CD14-positive monocyte (primary cell): Measurements from ENCODE around the gene HSD17B8. TPM values are rescaled to one million over a fixed set of nuclear protein-coding genes. Genes with fewer than 3 reads are reported as not detected.

Experiments used
- DNase-seq, 3 donors: peaks; one replicate each; pipeline ENCODE4 v3.0.0-alpha.2; 2011 to 2022
- H2AFZ ChIP-seq: 2 replicates; pipeline ENCODE4 v1.6.0; 2012; ENCODE audit warnings: mild to moderate bottlenecking, low read depth, low read length, inconsistent platforms; ENCODE audit not compliant: insufficient read depth, poor library complexity, severe bottlenecking
- H3K27ac ChIP-seq, 2 donors: 1 replicate in 1 of 2; 2 replicates in 1 of 2; pipeline ENCODE4 v1.5.1; 2012 to 2013; ENCODE audit warnings: low read length in 2 of 2, control low read depth in 1 of 2, inconsistent platforms in 1 of 2, low read depth in 1 of 2, mild to moderate bottlenecking in 1 of 2
- H3K27me3 ChIP-seq, 2 donors: one replicate each; pipeline versions ENCODE4 v1.6.0 to v1.6.1; 2011 to 2013; ENCODE audit warnings: low read length in 2 of 2; ENCODE audit not compliant: control insufficient read depth in 2 of 2, insufficient read depth in 2 of 2
- H3K36me3 ChIP-seq, 2 donors: replicated peaks in 1 of 2; 1 replicate in 1 of 2; 2 replicates in 1 of 2; pipeline versions ENCODE4 v1.5.1 to v1.6.1; 2012 to 2013; ENCODE audit warnings: low read length in 2 of 2, control low read depth in 1 of 2, inconsistent platforms in 1 of 2, mild to moderate bottlenecking in 1 of 2; ENCODE audit not compliant: insufficient read depth in 2 of 2, control insufficient read depth in 1 of 2
- H3K4me1 ChIP-seq, 2 donors: 1 replicate in 1 of 2; 2 replicates in 1 of 2; pipeline versions ENCODE4 v1.5.1 to v1.6.1; 2012 to 2013; ENCODE audit warnings: low read length in 2 of 2, control low read depth in 1 of 2, inconsistent platforms in 1 of 2, mild to moderate bottlenecking in 1 of 2, moderate library complexity in 1 of 2; ENCODE audit not compliant: insufficient read depth in 2 of 2, control insufficient read depth in 1 of 2
- H3K4me2 ChIP-seq: replicated peaks from 2 replicates; pipeline ENCODE3; 2012; ENCODE audit warnings: low read length, moderate library complexity, mild to moderate bottlenecking; ENCODE audit not compliant: poor library complexity, severe bottlenecking; ENCODE audit errors: extremely low read depth
- H3K4me3 ChIP-seq, 3 experiments: fragments of 200-600 bp in 1 of 3; sonication (generic) in 1 of 3; replicated peaks in 1 of 3; 1 replicate in 2 of 3; 2 replicates in 1 of 3; pipeline ENCODE4 v1.5.1; 2011 to 2013; ENCODE audit warnings: low read length in 3 of 3, mild to moderate bottlenecking in 3 of 3, control low read depth in 2 of 3, low read depth in 2 of 3, inconsistent platforms in 1 of 3, moderate library complexity in 1 of 3
- H3K79me2 ChIP-seq: 2 replicates; pipeline ENCODE4 v1.6.0; 2012; ENCODE audit warnings: mild to moderate bottlenecking, control low read depth, inconsistent platforms, low read length, moderate library complexity; ENCODE audit not compliant: insufficient read depth
- H3K9ac ChIP-seq: 2 replicates; pipeline ENCODE4 v1.6.0; 2017; ENCODE audit warnings: low read length, mild to moderate bottlenecking; ENCODE audit not compliant: insufficient read depth, poor library complexity, severe bottlenecking
- H3K9me3 ChIP-seq, 2 donors: replicated peaks in 1 of 2; 1 replicate in 1 of 2; 2 replicates in 1 of 2; pipeline versions ENCODE4 v1.5.1 to v1.6.1; 2012 to 2013; ENCODE audit warnings: low read length in 2 of 2, control low read depth in 1 of 2; ENCODE audit not compliant: control insufficient read depth in 1 of 2, insufficient read depth in 1 of 2
- H4K20me1 ChIP-seq: 2 replicates; pipeline ENCODE4 v1.6.0; 2012; ENCODE audit warnings: mild to moderate bottlenecking, low read length, control low read depth, moderate library complexity; ENCODE audit not compliant: insufficient read depth
- H3K27ac Mint-ChIP-seq, 7 donors: one replicate each; pipeline ENCODE4 v1.8.0; 2020; ENCODE audit warnings: mild to moderate bottlenecking in 7 of 7, mixed read lengths in 7 of 7, moderate library complexity in 6 of 7, inconsistent platforms in 2 of 7
- H3K27me3 Mint-ChIP-seq, 3 donors: one replicate each; pipeline ENCODE4 v1.8.0; 2021 to 2022; ENCODE audit warnings: low read depth in 3 of 3, mild to moderate bottlenecking in 3 of 3, mixed read lengths in 3 of 3, moderate library complexity in 3 of 3, inconsistent platforms in 1 of 3
- H3K36me3 Mint-ChIP-seq, 2 donors: one replicate each; pipeline ENCODE4 v1.8.0; 2020; ENCODE audit warnings: mixed read lengths in 2 of 2, inconsistent platforms in 1 of 2, mild to moderate bottlenecking in 1 of 2
- H3K4me1 Mint-ChIP-seq: one replicate; pipeline ENCODE4 v1.8.0; 2020; ENCODE audit warnings: mild to moderate bottlenecking, mixed read lengths
- H3K4me3 Mint-ChIP-seq, 2 donors: one replicate each; pipeline ENCODE4 v1.8.0; 2020; ENCODE audit warnings: mild to moderate bottlenecking in 2 of 2, mixed read lengths in 2 of 2, moderate library complexity in 1 of 2
- H3K9me3 Mint-ChIP-seq, 7 donors: one replicate each; pipeline ENCODE4 v1.8.0; 2020 to 2022; ENCODE audit warnings: mixed read lengths in 7 of 7, mild to moderate bottlenecking in 6 of 7, moderate library complexity in 6 of 7, inconsistent platforms in 2 of 7
- CTCF ChIP-seq: fragments of 200-600 bp; IDR thresholded peaks from one replicate; pipeline ENCODE4 v1.8.0; 2022; ENCODE audit warnings: antibody characterized with exemption, mild to moderate bottlenecking
- WGBS: methylation state at CpG from one replicate; pipeline ENCODE4 v1.1.5; 2013; ENCODE audit warnings: missing lambda C conversion rate; ENCODE audit not compliant: insufficient coverage; 5-methylcytosine and 5-hydroxymethylcytosine counted together
- intact Hi-C, 2 donors: fragments of 100-400 bp; cut with micrococcal nuclease; formaldehyde crosslinking; loops; one replicate each; pipeline versions ENCODE4 v1.15.0 to v1.15.1; 2023
- polyA plus RNA-seq, 3 donors: library from polyadenylated mRNA; depleted of rRNA in 1 of 3; unstranded in 2 of 3; stranded (reverse) in 1 of 3; fragments of 300-500 nt in 2 of 3; fragments of >200 nt in 1 of 3; fragmentation: Illumina TruSeq in 2 of 3; gene quantifications; 1 replicate in 2 of 3; 2 replicates in 1 of 3; pipeline ENCODE4 v1.2.3, GENCODE V29; 2012 to 2021

HSD17B8 gene
- polyA plus RNA-seq, 3 donors, result 3.8 to 10.6 (median 4.7) TPM

GRCh38 chr6:33173535-33174180 lies 30.8 kb upstream of the HSD17B8 start:
- Mint-ChIP-seq H3K27ac (no peak overlapping the region), H3K4me1 (no peaks in the 10 kb centered on the region), H3K4me3 (no peak overlapping the region), H3K36me3 (no peaks in the 10 kb centered on the region), H3K9me3 (peaks cover 0 to 4% (median 0%) of the 10 kb centered on the region in 7 donors), H3K27me3 (peaks cover 10 to 17% (median 17%) of the 10 kb centered on the region in 3 donors)
- Histone ChIP-seq H3K9me3 (no peaks in the 10 kb centered on the region), H2AFZ (no peak overlapping the region), H3K27ac (no peak overlapping the region), H3K36me3 (no peaks in the 10 kb centered on the region), H3K27me3 (no peaks in the 10 kb centered on the region), H4K20me1 (no peaks in the 10 kb centered on the region), H3K9ac (no peak overlapping the region), H3K4me1 (no peaks in the 10 kb centered on the region), H3K4me2 (no peak overlapping the region), H3K79me2 (no peaks in the 10 kb centered on the region), H3K4me3 (no peak overlapping the region)
- intact Hi-C loops, result no loop called here
- WGBS, result 66% methylated on average over 2 of the region's 11 CpGs
- no peak for TF ChIP-seq CTCF
- no peak for DNase-seq

GRCh38 chr6:33174784-33175183 lies 29.7 kb upstream of the HSD17B8 start:
- H2AFZ ChIP-seq, result no peak overlapping the region
- H3K4me3 Mint-ChIP-seq, result no peak overlapping the region
- H4K20me1 ChIP-seq, result no peaks in the 10 kb centered on the region
- peaks cover 0 to 4% (median 0%) of the 10 kb centered on the region in 7 donors for H3K9me3 Mint-ChIP-seq
- no peak overlapping the region for H3K27ac Mint-ChIP-seq
- intact Hi-C loops, result no loop called here
- TF ChIP-seq CTCF, result no peak
- no peaks in the 10 kb centered on the region for H3K9me3 ChIP-seq
- H3K27me3 ChIP-seq, result no peaks in the 10 kb centered on the region
- H3K36me3 Mint-ChIP-seq, result no peaks in the 10 kb centered on the region
- no peak overlapping the region for H3K27ac ChIP-seq
- H3K9ac ChIP-seq, result no peak overlapping the region
- H3K79me2 ChIP-seq, result no peaks in the 10 kb centered on the region
- no peak overlapping the region for H3K4me2 ChIP-seq
- H3K27me3 Mint-ChIP-seq, result peaks cover 12 to 17% (median 13%) of the 10 kb centered on the region in 3 donors
- no peaks in the 10 kb centered on the region for H3K36me3 ChIP-seq
- H3K4me1 ChIP-seq, result no peaks in the 10 kb centered on the region
- H3K4me3 ChIP-seq, result no peak overlapping the region
- no peaks in the 10 kb centered on the region for H3K4me1 Mint-ChIP-seq
- 98% methylated on average over 4 of the region's 4 CpGs for WGBS
- no peak for DNase-seq
